ENCODE results near the gene GAR1. TPM values are rescaled to one million over a fixed set of nuclear protein-coding genes. Genes with fewer than 3 reads are reported as not detected.
"Not testable (repeated sequence)": the region's sequence is repeated elsewhere in the genome, so short reads cannot be mapped to it uniquely, and the experiment has no call there.

Gene GAR1
- polyA plus RNA-seq (2013, experiment 1 of 2; ENCODE audit: insufficient read length) = 31.9 TPM
- 22.0 TPM for polyA plus RNA-seq (2013, experiment 2 of 2; ENCODE audit: insufficient read length)

DNA sequence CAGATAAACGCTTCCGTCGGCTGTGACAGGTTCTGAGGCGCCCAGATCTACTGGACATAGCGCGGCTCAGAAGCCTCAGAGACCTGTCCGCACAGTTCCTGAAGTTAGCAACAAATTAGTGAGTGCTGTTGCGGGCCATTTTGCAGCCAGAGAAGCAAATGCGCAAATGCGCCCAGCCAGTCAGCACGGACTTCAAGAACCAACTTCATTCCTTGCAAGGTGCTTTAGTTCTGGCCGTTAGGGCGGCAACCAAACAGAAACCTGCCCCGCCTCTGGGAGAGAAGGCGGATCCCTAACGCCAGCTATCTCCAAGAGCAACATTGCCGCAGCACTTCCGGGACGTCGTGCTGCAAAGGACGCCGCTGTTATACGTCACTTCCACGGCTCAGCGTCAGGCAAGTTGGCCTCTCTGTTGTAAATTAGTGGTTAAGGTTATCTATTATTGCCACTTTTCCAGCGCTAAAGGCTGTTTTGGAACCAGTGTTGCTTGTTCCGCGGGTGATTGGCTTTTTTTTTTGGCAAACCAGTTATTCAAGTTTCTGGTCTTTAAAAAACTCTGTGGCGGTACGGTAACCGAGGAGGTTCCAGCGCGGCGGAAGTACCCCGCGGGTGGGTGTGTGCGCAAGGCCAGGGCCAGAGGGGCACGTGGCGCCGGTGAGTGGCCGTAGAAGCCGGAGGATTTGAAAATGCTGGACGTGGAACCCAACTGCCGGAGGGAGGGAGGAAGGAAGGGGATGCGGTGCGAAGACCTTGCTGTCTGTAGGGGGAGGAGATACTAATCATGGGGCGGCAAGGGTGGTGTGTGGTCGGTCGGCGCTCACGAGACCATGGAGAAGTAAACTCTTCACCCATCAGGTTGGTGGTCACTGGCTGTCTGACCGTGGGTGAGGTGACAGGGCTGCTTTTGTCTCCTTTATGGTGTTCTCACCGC, at the start of gene GAR1:
TSS of gene GAR1 (plus strand) at position 612 of the 931 bp plus-strand sequence. CDS start 403 bp downstream, outside the sequence.
- peak; percentile 93 for DNase-seq

DNA sequence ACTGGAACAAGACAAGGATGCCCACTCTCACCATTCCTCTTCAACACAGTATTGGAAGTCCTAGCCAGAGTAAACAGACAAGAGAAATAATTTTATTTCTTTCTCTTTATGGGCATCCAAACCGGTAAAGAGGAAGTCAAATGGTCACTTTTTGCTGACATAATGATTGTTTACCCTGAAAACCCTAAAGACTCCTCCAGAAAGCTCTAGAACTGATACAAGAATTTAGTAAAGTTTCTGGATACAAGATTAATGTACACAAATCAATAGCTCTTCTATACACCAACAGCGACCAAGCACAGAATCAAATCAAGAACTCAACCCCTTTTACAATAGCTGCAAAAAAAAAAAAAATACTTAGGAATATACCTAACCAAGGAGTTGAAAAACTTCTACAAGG, 33.5 kb upstream of the GAR1 start:
- not testable (repeated sequence) for DNase-seq

DNA sequence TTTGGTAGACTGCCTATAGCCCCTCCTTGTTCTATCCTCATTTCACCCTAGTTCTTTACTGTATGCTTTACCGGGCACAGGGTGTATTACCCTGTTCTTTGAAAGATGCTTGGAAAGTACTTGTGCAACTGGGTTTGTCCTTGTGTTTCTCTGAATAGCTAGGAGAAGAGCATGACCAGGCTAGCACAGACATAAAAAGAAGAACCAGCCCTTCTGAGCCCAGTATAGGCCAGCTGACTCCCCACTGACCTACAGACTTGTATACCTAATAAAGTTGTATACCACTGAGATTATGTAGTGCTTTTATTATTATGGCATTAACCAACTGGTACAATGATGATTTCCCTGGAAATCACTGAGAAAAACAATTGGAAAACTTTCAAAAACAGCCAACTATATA, 28.7 kb upstream of the GAR1 start:
- DNase-seq = no peak

DNA sequence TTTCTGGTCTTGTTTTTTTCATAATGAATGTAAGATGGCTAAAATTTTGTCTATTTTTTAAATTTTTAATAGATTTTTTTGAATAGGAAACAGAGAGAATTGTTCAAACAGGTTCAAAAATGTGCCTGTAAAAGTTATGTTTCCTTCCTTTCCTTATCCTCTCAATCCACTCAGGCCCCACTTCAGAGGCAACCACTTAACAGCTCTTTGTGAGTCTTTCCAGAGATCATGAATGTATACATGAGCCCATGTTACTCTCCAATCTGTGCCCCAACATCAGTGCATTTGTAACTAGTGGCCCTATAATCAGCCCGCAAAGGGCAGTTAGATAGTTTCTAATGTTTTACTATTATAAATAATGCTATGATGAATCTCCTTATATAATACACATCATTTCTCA, 27.8 kb upstream of the GAR1 start:
- no peak for DNase-seq

DNA sequence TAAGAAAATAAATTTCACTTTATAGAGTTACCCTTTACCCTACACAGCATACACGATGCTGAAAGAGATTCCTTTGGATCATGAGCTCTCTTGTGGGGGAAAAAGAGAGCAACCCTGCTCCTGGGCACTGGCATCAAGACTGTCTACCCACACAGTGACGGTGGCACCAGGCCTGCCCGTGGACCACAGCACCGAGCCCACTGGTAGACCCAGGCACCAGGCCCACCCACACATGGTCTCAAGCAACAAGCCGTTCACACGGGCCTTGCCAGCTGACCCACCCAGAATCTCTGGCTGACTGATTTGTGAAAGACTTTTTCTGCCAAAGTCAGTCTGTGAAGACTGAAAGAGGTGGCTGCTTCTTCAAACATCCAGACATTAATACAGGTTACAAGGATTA, 20.5 kb upstream of the GAR1 start:
- no peak for DNase-seq

DNA sequence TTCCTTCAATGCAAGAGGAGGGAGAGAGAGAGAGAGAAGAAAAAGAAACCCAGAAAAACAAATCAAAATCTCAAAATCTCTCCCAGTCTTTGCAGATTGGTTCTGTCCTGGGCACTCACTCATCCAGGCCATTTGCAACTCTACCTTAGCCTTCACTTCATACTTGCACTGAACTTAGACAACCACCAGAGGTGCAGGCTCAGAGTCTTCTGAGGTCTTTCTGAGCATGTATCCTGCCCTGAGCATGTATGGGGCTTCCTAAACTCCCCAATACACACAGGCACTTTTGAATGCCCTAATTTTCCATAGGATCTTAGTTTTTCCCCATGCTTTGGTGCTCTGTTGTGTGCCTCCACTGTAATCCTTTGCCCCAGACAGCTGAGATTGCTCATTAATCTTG, 16.7 kb upstream of the GAR1 start:
- DNase-seq = no peak

DNA sequence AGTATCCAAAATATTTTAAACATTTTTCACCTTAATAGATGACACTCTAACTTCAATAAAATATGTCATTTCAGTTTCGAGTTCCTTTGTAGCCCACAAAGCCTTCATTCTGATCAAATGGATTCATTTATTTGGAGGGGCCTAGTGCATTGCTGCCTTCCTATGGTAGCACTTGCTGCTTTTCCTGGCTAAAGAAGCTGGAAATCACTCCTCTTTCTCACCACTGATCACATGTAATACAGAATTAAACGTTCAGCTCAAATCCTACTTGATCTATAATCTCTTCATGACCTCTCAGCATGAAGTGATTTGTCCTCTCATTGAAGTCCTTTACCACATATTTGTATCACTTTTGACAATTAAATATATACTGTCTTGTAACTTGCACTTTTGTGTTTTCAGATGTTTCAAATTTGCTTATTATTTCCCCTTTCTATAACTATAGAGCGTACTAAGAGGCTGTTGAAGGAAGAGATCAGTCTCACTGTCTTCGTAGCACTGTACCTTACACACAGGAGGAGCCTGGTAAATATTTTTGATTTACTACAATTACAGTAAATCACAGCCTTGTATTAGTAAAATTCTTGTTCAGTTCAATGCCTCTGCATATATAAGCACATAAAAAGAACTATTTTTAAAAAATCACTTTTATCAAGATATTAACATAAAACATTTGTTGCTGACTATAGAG, 14.3 kb upstream of the GAR1 start:
- no peak for DNase-seq

DNA sequence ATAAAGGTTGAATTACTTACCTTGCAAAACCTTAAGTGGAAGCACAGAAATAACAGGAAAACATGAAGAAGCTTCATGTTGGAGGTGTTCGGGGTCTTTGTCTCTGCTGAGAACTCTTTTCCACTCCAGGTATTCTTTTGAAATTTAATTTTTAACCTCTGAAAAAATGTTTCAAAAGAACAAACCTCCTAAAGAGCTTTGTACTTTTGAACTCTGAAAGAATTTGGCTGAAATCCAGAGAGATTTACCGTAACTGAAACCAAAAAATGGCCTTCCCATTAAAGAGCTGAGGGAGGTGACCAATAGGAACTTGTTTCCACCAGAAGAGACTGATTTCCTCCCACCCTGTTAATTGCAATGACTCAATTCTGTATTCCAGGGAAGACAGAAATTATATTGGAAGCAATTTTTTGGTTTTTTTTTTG, 13.7 kb upstream of the GAR1 start, which contains the start of gene CFI:
TSS of gene CFI (minus strand) at position 105 of the 425 bp plus-strand sequence. CDS start at position 77, 28 bp downstream.
- peak; percentile 32 for DNase-seq

DNA sequence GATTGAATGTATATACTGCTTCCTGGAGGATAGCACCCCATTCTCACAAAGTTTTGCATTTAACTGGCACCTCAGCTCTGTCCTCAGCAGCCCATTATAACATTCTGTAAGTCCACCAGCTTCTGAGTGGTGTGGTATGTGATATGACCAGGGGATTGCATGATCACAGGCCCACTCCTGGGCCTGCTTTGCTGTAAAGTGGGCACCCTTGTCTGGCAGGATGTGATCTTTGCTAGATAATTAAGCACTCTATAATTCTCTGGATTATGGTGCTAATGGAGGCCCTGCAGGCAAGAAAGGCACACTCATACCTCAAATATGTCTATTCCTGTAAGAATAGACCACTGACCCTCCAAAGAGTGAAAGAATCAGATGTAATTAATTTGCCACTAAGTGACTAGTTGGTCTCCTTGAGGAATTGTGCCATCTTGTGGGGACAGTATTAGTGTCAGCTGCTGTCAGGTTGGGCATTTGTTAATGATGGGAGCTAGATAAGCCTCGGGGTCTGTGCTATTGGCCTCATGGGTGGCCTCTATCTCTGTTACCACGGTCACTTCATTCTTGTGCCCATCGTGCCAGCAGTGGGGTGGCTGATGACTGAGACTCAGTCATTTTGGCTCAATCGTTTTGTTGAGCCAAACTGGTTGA, 11.5 kb upstream of the GAR1 start:
- DNase-seq = peak; percentile 57

DNA sequence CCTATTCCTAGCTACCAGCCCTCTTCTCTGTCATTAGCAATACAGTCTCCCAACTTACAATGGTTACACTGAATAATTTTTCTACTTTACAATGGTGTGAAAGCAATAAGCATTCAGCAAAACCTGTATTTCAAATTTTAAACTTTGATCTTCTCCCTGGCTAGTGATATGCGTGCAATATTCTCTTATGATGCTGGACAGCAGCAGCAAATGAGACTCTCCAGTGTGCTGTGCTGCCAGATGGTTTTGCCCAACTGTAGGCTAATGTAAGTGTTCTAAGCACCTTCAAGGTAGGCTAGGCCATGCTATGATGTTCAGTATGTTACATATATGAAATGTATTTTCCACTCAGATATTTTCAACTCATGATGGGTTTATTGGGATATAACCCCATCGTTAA, 5.9 kb upstream of the GAR1 start:
- no peak for DNase-seq

DNA sequence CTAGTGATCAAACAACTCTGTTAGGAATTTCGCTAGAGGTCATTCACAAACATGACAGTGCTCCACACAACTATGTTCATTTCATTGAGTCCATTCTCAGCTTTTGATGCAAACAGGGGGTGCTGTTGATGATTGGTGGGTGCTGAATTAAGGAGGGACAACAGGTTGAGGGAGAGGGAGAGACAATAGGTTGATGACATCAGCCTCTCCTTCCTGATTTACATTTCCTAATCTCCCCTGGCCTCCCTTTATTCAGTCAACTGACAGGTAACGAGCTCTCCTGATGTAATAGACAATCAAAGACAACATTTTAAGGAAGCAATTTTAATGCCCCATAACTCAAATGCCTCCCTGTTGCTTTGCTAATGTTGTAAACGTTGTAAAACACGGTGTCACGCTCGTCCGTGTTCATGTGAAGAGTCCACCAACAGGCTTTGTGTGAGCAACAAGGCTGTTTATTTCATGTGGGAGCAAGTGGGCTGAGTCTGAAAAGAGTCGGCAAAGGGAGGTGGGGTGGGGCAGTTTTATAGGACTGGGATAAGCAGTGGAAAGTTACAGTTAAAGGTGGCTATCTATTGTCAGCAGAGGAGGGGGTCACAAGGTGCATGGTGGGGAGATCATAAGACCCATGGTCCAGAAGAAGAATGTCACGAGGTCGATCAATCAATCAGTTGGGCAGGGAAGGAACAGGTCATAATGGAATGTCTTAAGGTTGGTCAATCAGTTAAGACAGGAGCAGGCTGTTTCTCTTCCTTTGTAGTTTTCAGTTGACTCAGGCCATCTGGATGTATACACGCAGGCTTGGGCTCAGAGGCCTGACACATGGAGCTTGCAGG, 4.8 kb upstream of the GAR1 start:
- no peak for DNase-seq

DNA sequence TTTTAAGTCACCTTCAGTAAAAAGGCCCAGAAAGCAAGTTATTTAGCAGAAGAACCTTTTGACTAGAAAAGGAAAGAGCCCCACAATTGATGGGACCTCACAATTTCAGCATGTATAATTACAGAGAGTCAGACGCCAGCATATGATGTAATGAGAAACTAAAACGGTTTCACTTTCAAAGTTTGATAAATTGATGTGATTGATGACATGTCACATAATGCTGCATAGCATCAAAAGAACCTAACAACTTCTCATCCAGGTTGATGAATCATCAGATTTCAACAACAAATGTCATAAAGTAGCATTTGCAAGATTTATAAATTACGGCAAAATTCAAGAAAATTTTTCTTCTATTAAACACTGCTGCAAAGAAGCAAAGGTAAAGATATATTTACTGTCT, 3.9 kb upstream of the GAR1 start:
- no peak for DNase-seq

DNA sequence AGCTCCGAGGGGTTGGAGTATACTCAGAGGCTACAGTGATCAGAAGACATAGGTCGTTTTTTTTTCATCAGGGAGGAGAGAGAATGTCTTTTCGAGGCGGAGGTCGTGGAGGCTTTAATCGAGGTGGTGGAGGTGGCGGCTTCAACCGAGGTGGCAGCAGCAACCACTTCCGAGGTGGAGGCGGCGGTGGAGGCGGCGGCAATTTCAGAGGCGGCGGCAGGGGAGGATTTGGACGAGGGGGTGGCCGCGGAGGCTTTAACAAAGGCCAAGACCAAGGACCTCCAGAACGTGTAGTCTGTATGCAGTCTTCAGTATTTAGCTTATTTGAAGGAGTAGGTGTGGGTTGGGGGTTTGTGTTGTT, 500 bp downstream of the GAR1 start:
- no peak for DNase-seq

DNA sequence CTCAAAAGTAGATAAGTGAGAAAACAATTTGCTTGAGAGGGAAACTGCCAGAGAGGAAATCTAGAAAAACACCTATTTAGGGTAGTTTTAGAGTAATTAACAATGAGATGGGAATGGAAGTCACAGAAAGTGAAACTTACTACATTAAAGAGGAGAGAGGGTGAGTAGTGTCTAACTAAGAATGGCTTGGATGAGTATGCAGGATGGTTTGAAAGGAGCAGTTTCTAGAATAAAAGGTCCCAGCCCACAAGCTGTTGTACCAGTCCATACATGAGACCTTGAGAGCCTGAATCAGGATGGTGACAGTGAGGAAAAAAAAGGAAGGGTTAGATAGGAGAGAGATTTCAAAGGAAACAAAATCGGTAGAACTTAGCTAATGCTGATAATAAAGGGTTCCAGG, 1.3 kb downstream of the GAR1 start:
- no peak for DNase-seq

DNA sequence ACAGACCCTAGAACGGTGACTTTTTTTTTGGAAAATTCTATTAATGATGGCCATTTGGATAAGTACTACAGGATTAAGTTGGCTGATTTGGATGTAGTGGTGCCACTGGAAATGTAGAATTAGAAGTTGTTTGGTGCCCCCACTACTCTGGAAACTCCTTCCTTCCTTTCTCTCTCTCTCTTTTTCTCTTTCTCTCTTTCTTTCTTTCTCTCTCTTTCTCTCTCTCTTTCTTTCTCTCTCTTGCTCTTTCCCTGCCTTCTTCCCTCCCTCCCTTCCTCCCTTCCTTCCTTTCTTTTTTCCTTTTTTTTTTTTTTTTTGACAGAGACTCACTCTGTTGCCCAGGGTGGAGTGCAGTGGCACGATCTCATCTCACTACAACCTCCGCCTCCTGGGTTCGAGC, 2.7 kb downstream of the GAR1 start:
- no peak for DNase-seq

DNA sequence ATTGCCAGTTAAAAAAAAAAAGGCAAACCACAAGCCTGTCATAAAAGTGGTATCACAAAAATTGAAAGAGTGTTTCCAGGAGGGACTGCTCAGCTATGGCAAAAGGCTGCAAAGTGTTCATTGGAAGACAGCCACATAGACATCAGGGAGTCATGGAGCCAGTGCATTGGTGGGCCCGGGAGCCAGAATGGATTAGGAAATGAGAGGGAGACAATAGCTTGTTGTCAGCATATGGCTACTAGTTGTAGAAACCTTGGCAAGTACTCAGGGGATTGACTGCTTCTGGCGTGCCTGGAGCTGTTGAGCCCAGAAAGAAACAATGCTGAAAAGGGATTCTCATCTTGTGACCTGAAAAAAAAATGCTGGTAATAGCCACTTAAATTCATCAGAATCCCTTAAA, 5.0 kb downstream of the GAR1 start:
- no peak for DNase-seq

DNA sequence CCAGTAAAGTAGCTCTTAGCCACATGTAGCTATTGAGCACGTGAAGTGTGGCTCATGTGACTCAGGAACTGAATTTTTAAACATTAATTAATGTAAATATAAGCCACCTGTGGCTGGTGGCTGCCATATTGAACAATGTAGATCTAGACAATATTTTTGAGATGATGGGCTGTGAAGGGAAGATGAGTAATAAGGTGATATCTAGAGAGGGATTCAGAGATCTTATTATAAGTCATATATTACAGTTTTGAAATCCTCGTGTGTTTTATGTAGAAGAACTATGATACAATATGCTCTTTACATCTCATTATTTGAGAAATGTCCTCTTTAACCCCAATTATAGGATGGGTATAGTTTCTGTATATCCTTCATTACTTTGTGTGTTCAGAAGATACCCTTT, 5.6 kb downstream of the GAR1 start:
- no peak for DNase-seq

DNA sequence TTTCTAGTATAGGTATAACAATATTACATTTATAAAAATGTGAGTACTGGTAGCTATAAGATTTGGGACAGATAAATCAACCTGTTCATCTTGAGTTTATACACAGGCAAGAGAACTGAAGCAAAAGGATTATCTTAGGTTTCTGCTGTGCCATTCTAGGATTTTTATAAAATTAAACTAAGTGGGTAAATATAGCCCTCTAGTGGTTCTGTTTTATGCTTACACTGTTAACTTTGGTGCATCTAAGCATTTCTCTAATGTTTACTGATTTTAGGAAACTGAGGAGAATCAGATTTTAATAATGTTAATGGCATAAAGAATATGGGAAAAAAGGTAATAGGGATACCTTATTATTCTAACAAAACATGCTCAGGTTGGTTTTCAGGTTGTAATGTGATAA, 11.2 kb downstream of the GAR1 start:
- DNase-seq = peak; percentile 4

DNA sequence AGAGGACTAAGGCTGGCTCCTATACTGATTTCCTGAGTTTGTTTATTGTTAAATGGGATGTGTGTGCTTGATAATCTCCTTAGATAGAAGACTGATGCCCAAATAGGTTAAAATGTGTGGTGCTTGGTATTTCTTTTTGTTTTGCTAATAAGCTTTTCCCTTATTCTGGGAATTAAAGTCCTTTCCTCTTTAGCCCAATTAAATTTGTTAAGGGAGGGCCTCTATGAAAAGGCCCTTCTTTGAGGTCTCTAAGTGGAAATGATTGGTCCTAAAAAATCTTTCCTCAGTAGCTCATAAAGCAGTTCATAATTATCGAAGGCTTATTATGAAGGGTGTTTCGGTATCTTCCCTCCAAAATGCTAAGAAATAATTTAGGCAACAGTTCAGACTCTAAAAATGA, 12.1 kb downstream of the GAR1 start, which contains the start of gene RRH:
TSS of gene RRH (plus strand) at position 301 of the 400 bp plus-strand sequence. CDS start at position 357, 56 bp downstream.
- no peak for DNase-seq

DNA sequence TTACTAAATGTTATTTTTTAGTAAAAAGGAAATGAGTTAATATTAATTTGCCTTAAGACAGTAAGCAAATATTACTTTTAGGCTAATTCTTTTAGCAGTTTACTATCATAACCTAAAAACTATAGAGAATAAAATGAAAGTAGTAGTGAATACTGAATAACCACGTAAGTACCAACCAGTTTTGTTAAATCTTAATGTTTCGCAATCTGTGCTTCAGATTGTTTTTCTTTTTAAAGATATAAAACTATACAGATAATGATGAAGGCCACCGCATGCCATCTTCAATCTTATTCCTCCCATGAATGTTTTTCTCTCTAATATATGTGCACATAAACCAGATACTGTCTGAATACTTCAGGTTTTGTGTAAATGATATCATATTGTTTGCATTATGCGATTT, 18.2 kb downstream of the GAR1 start:
- DNase-seq = no peak

DNA sequence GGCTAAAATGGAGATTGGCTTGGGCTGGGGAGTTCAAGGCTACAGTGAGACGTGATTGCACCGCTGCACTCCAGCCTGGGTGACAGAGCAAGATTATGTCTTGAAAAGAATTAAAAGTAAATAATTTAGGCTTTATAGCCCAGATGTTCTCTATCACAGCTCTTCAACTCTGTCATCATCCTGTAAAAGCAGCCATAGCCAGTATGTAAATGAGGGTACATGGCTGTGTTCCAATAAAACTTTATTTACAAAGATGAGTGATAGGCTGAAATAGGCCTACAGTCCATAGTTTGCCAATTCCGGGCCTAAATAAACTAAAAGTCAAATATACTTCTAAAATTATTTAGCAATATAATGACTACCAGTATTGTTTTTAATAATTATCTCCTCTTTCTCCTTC, 21.4 kb downstream of the GAR1 start:
- no peak for DNase-seq

All from fibroblast of skin of back (primary cell).